Measurements from ENCODE around the gene RPH3AL.

The RPH3AL gene

DNA sequence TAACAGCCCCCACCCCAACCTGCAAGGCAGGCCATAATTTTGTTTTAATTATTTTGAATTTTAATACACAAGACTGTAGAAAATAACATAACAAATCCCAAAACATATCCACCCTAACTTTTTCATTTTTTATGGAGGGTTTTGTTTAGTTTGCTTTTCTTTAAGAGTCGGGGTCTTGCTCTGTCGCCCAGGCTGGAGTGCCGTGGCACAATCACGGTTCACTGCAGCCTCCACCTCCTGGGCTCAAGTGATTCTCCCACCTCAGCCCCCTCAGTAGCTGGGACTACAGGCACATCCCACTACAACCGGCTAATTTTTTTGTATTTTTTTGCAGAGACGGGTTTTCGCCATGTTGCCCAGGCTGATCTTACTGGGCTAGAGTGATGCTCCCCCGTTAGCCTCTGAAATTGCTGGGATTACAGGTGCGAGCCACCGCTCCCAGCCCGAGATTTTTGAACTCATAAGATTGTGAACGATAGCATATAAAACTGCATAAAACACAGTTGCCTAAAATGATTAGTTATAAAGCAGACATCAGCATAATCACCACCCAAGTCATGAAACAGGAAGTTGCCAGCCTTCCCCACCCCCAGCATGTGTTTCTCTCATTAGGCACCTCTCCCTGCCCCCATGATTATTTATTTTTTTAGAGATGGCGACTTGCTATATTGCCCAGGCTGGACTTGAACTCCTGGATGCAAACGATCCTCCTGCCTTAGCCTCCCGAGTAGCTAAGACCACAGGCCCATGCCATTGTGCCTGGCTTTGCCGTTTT lies 157.6 kb downstream of the RPH3AL start:
- no peak for TF ChIP-seq SNAI2 (CRISPR knock-in tag; IDR thresholded peaks at IDR 0.05)
- no peak for TF ChIP-seq ESRRG (CRISPR knock-in tag; IDR thresholded peaks at IDR 0.05)
- TF ChIP-seq RARB (CRISPR knock-in tag; IDR thresholded peaks at IDR 0.05) = no peak
- no peak for TF ChIP-seq ZFP3 (CRISPR knock-in tag; IDR thresholded peaks at IDR 0.05)
- no peak for TF ChIP-seq PPARA (CRISPR knock-in tag; IDR thresholded peaks at IDR 0.05; ENCODE audit: borderline replicate concordance)
- no peak for TF ChIP-seq TOX (CRISPR knock-in tag; IDR thresholded peaks at IDR 0.05; ENCODE audit: borderline replicate concordance)
- no peak for TF ChIP-seq CSRNP3 (CRISPR knock-in tag; IDR thresholded peaks at IDR 0.05)
- TF ChIP-seq CSDC2 (CRISPR knock-in tag; IDR thresholded peaks at IDR 0.05) = no peak
- no peak for ATAC-seq

DNA sequence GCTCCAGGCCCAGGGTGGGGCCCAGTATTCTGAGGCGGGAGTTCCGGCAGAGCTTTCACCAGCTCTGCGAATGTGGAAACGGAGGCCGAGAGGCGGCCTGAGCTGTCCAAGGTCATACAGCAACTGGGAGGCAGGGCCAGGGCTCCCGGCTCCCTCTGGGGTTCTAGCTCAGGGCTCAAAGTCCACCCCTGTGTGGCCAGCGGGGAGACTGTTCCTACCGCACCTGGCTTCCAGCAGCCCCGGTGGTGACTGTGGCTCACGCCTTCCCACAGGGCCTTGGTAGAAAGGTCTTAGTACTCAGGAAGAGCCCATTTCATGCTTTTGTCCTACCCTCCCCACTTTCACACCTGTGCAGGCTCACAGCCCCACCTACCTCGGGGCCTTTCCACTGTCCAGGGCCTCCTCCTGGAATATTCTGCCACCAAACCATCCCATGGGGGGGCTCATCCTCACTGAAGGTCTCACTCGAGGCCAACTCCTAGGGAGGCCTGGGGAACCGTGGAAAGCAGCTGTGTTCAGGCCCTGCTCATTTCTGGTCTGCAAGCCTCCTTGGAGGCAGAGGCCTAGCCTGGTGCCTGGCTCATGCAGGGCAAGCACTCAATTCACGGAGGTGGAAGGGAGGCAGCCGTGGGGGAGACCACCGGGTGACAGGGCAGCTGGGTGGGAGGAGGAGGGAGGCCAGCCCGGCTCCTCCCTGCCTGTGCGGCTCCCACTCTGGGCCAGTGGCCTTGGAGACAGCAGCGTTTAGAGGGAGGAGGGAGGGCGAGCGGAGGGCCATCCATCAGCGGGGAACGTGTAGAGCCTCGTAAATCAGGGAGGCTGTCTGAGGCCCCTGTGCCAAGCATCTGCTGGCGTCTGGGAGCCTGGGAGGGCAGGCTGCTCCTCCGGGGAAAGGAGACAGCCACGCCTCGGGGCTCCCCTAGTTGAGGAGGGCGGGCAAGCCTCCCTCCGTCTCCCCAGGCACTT lies 158.5 kb downstream of the RPH3AL start:
- no peak for TF ChIP-seq TOX (CRISPR knock-in tag; IDR thresholded peaks at IDR 0.05; ENCODE audit: borderline replicate concordance)
- TF ChIP-seq ISL1 (CRISPR knock-in tag; IDR thresholded peaks at IDR 0.05) = no peak
- no peak for TF ChIP-seq TSHZ2 (CRISPR knock-in tag; IDR thresholded peaks at IDR 0.05)
- no peak for TF ChIP-seq ZC3H10 (CRISPR knock-in tag; IDR thresholded peaks at IDR 0.05)
- no peak for TF ChIP-seq ZFP3 (CRISPR knock-in tag; IDR thresholded peaks at IDR 0.05)
- TF ChIP-seq RARB (CRISPR knock-in tag; IDR thresholded peaks at IDR 0.05) = no peak
- no peak for TF ChIP-seq ESRRG (CRISPR knock-in tag; IDR thresholded peaks at IDR 0.05)
- TF ChIP-seq, protein P1, sequence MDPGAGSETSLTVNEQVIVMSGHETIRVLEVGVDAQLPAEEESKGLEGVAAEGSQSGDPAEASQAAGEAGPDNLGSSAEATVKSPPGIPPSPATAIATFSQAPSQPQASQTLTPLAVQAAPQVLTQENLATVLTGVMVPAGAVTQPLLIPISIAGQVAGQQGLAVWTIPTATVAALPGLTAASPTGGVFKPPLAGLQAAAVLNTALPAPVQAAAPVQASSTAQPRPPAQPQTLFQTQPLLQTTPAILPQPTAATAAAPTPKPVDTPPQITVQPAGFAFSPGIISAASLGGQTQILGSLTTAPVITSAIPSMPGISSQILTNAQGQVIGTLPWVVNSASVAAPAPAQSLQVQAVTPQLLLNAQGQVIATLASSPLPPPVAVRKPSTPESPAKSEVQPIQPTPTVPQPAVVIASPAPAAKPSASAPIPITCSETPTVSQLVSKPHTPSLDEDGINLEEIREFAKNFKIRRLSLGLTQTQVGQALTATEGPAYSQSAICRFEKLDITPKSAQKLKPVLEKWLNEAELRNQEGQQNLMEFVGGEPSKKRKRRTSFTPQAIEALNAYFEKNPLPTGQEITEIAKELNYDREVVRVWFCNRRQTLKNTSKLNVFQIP (CRISPR knock-in tag; IDR thresholded peaks at IDR 0.05; ENCODE audit: borderline replicate concordance, low read depth) = no peak
- TF ChIP-seq GLIS3 (CRISPR knock-in tag; IDR thresholded peaks at IDR 0.05) = no peak
- TF ChIP-seq ZNF8 (CRISPR knock-in tag; IDR thresholded peaks at IDR 0.05) = no peak
- TF ChIP-seq PATZ1 (CRISPR knock-in tag; IDR thresholded peaks at IDR 0.05; ENCODE audit: borderline replicate concordance) = no peak
- no peak for TF ChIP-seq BACH2 (CRISPR knock-in tag; IDR thresholded peaks at IDR 0.05; ENCODE audit: borderline replicate concordance)
- no peak for TF ChIP-seq OSR1 (CRISPR knock-in tag; IDR thresholded peaks at IDR 0.05)
- TF ChIP-seq ZNF70 (CRISPR knock-in tag; IDR thresholded peaks at IDR 0.05) = no peak
- no peak for TF ChIP-seq CSDC2 (CRISPR knock-in tag; IDR thresholded peaks at IDR 0.05)
- no peak for ATAC-seq

DNA sequence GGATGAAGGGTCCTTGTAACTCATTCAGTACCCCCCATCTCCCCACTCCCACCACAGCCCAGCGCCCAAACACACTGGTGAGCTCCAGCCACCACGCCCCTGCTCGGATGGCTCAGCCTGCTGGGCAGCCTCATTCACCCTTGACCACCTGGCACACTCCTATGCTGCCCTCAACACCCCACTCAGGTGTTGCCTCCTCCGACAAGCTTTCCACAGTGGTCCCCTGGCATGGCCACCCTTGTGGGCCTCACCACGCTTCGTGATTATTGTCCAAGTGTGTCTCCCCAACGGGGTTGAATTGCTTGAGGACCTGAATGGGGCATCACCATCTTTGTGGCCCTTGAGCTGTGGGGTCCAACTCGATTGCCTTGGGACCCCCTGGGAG lies 159.2 kb downstream of the RPH3AL start:
- ATAC-seq = no peak
- peak; percentile 59; the same call in 1 of the 2 replicates for TF ChIP-seq ZFP3 (CRISPR knock-in tag; IDR thresholded peaks at IDR 0.05)
- TF ChIP-seq, protein P1 (CRISPR knock-in tag; IDR thresholded peaks at IDR 0.05; ENCODE audit: borderline replicate concordance, low read depth) = no peak
